CD4-positive, alpha-beta T cell treated with Interleukin-6 at 100 ng/mL for 8 hours (primary cell): ENCODE data around the gene ITGA2.

Experiments
- DNase-seq: peaks from one replicate; pipeline ENCODE4 v3.0.0-alpha.2; 2020; ENCODE audit warnings: mixed read lengths, low spot score

ITGA2 gene

DNA sequence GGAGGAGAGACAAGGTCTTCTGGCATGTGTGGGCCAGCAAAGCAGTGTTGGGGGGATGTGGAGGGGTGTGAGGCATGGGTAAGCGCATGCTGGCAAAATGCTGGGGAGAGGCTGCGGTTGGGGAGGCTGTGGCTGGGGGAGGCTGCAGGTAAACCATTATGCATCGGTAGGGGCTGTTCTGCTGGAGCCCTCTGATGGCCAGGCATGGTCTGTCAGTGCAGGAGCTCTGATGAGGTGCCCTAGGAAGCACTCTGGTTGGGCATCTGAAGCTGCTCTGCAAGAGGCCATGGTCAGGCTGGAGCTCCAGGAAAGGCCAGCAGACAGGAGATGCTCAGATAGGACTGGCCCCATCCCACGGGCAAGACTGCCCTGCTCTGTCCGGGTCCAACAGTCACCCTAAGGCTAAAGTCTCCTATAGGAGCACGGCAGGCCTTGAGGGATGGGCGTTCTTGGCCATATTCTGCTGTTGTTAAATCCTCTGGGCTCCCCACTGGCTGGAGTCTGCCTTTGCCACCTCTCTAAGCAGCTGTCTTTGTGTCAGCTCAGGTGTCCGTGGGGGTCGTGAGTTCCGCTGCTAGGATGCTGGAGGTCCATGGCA is 28.7 kb downstream of the ITGA2 start:
- DNase-seq: no peak

DNA sequence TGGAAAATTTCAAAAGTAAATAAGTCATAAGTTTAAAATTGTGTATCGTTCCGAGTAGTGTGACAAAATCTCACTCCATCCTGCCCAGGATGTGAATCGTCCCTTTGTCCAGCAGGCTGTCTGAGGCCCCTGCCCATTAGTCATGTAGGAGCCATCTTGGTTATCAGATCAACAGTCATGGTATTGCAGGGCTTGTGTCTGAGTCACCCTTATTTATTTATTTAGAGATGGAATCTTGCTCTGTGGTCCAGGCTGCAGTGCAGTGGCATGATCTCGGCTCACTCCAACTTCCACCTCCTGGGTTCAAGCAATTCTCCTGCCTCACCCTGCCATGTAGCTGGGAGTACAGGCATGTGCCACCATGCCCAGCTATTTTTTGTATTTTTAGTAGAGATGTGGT is 30.2 kb downstream of the ITGA2 start:
- DNase-seq: no peak

DNA sequence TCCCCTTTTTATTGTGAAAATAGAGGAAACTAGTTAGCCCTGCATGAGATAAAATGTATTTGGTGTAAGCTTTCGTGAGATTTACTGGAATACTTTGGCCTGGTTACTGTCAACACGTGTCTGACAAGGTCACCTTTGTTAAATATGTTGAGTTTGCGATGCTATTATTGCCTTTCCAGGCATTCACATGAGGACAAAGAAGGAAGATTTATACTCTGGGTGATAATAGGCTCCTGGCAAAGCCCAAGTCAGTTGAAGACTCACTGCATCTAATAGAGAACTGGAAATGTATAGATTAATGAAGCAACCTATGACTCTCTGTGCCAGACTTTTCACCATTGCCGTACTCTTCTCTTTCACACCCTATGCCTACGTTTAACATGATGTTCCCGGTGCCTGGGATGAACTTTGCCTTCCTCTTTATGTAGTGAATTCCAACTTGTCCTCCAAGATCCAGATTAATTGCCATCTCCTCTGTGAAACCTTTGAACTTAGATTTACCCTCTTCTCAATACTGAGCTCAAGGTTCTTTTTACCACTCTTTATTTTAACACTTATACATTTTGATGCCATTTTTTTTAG is 33.9 kb downstream of the ITGA2 start:
- DNase-seq: no peak

DNA sequence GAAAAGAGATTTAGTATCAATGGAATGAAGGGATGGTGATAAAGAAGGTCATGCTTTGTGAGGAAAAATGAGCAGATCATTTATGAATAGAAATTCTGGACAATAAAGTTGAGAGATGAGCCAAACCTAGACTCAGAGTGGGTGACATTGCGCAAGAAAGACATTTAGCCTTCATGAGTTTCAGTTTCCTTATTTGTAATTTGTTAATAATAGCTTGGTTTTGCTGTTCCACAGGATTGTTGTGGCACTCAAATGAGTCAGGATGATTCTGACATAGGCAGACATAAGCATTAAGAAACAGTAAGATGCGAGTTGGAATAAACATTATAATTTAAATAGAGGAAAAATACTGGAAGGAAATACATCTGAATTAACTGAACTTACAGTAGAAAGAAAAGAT is 34.8 kb downstream of the ITGA2 start:
- DNase-seq: no peak

- DNase-seq: no peak
These were observed 35.4 kb downstream of the ITGA2 start for GRCh38 chr5:53024535-53024934.

GRCh38 chr5:53025487-53025886 is 36.3 kb downstream of the ITGA2 start:
- no peak for DNase-seq

GRCh38 chr5:53027913-53028312 is 38.8 kb downstream of the ITGA2 start:
- DNase-seq: no peak

DNA sequence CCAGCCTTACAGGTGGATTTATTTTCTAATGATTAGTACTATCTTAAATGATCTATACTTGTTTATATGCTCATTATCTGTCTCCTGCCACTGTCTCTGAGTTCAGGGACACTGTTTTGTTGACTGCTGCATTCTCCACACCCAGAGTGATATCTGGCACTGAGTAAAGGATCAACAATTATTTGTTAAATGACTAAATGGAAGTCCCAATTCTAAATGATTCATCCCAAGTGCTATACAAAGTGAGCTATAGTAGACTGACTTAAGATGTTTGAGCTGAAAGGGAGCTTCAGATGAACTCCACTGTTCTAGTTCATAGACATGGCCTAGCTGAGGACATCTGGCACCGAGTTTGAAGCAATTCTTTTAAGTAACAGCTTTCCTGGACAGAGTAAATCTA is 40.5 kb downstream of the ITGA2 start:
- DNase-seq: no peak

GRCh38 chr5:53030893-53031292 is 41.7 kb downstream of the ITGA2 start:
- no peak for DNase-seq

DNA sequence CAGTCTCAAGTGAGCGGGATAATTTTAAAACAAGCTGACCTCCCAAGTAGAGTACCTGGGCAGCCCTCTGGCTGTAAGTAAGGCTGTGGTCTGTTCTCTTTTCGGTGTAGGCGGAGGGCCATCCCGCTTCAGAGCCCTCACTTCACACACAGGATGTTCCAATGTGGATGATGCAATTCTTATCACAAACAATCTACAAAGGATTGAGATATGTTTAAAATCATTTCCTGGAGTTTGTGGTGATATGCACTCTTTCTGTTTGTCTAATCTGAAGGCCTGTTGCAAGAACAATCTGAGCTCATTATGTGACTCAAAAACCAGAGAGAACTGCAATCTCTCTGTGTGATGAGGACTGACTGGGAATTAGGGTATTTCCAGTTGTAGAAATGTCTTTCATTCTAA is 42.5 kb downstream of the ITGA2 start:
- peak; percentile 12 for DNase-seq

- DNase-seq: no peak
These were observed 43.0 kb downstream of the ITGA2 start for GRCh38 chr5:53032188-53032587.

DNA sequence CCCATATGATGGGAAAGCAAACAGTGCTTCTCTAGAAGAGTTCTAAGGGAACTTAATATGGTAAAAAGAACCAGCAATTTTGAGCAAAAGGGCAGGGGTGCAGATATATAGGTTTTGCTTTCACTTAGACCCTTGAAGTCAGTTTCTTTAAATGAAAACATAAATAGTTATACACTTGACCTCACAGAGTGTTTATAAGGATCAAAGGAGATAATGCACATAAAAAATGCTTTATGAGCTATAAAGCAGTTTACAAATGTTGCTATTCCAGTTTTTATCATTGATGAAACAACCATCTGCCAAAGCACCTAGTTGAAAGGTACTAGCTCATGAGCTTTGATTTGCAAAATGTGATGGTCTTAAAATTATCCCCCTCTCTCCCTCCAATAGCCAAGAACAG is 45.7 kb downstream of the ITGA2 start:
- DNase-seq: no peak

- DNase-seq: no peak
These were observed 46.8 kb downstream of the ITGA2 start for GRCh38 chr5:53035868-53036381.

DNA sequence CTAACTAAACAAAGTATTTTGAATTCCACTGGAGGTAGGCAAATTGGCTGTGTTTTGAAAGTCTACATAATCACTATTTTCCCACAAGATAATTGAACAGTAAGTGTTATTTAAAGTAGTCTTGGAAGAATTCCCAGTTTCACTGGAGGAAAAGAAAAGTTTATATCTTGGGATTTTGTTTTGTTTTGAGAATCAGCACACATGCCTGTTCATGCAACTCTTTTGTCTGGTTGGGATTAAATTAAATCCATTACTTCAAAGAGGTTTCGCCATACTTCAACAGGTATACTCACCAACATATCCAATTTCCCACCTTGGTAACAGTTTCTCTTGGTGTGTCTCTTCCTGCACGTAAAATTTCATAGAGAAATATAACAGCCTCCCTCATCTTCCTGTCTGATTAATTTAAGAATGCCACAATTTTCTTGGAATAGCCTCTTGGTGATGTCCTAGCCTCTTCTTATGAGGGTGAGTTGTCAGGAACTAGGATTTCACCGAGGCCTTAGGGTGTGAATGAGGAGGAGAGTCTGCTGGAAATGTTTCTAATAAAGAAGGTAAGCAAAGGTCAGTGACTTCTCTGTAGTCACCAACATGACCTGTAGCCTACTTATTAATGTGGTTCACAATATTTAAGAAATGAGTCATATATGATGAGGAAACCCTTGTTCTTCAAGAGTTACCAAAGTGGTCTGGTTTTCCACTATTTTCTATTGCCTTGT is 48.1 kb downstream of the ITGA2 start:
- DNase-seq: no peak

DNA sequence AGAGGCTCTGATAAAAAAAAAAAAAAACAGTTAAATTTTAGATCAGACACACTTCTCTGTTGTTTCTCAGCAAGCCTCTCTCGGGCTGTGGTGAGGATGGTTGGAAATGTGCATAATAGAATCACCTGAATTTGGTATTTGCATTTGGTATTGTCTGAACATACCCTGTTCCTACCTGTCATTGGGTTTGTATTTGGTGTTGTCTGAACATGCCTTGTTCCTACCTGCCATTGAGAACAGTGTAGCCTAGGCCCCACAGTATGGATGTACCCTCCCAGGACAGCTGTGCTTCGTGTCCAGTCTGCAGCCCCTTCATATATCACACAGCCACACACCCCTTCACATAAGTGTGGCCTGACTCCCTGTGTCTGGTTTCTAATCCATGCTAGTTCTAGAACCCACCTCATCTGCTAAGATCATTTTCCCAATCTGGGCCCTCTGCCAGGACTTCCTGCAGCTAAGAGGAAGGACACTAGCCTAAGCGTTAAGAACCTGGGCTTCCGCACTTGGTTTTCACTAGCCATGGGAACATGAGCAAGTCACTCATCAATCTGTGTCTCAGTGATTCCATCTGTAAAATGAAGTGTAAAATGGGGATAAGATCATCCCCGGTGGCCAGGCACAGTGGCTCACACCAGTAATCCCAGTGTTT is 49.2 kb downstream of the ITGA2 start:
- no peak for DNase-seq

DNA sequence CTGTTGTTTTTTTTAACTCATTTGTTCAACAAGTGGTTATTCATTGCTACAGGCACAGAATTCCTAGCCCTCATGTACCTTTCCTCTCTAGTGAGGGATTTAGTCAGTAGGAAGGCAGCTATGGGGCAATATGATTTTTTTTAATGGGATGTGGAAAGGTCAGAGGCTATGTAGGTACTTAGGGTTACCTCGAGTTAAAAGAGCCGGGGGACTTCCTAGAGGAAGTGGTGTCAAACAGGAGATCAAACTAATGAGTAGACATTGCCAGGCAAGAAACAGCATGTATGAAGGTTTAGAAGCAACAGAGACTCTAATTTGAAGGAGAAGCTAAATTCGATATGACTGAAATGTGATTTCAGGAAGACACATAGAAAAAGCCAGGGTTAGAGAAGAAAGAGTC is 50.7 kb downstream of the ITGA2 start:
- no peak for DNase-seq

DNA sequence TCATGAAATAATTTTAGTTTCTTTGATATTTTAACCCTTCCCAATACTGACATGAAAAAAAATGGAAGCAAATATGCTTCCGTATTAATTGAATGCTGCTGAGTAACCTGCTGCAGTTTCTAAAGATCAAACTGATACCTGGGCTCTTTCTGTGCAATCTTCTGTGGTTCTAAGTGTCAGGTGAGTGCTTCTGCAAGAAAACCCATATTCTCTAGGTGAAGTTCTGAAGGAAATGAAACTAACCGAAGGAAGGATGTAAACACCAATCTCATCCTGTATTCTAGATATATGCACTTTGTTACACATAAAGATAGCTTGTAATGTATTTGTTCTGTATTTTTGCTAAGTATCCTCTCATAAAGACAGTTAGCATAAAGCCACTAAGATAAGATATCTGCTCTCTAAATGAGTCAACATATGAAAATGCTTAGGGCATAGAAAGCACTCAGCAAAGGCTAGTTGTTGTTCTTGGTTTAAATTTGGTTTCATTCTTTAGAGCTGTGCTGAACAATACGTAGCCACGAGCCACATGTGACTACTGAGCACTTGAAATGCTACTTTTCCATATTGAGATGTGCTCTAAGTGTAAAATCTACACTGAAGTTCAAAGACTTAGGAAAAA is 52.0 kb downstream of the ITGA2 start:
- no peak for DNase-seq

- no peak for DNase-seq
These were observed 52.6 kb downstream of the ITGA2 start for GRCh38 chr5:53041740-53042139.

GRCh38 chr5:53045263-53045662 is 56.1 kb downstream of the ITGA2 start:
- DNase-seq: no peak

DNA sequence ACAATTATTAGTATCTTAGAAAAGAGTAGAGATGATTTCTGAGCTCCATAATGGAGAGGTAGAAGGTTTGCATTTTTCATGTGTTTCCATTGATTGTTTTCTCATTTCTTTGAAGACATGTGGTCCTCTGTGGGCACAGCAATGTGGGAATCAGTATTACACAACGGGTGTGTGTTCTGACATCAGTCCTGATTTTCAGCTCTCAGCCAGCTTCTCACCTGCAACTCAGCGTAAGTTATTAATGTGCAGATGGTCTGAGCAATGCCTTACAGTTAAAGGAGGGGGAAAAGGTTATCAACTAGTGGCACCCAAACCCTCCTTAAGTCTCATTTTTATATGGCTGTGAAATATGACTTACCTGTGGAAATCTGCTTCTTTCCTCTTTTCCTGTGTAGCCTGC is 59.1 kb downstream of the ITGA2 start:
- DNase-seq: no peak

DNA sequence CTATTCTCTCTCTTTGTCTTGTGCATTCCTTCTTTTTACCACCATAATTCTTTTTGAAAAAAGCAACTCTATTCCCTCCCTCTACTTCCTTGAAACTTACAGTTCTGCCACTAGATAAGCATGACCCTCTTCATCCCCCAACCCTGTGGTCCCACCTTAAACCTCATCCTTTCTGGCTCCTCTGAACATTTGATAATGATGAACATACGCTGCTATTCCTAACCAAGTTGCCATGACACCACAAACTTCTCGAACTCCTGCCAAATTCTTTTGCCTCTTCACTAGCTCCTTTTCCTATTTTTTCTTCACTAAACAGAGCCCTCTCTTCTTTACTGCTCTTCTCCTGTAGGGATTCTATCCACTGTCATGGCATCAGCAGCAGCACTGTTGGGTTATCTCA is 63.3 kb downstream of the ITGA2 start:
- no peak for DNase-seq

DNA sequence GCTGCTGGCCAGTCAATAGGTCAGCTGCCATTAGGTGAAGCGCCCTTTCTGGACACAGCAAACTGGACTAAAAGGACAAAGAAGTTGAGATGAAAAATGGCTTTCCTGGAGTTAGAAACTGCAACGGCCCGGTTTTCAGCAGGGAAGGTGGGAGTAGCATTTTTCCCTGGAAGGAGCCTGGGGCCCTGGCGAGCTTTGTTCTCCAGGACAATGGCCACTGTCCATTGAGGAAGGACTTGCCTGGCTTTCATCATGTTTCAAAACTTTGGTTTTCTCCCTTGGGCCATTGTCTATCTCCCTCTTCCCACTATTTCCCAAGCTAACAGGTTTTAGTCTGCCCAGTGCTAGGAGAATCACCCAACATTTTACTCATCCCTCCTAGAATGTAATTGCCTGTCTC is 64.2 kb downstream of the ITGA2 start:
- DNase-seq: no peak

- no peak for DNase-seq
These were observed 66.2 kb downstream of the ITGA2 start for GRCh38 chr5:53055365-53055764.
